ENCODE data around the gene AUP1. TPM values are rescaled to one million over a fixed set of nuclear protein-coding genes. Genes with fewer than 3 reads are reported as not detected.

The AUP1 gene
- total and polyA plus RNA-seq, 9 donors: 57.1 to 101 (median 70.4) TPM

GRCh38 chr2:74524005-74524404, 5.5 kb downstream of the AUP1 start:
- intact Hi-C loops (cut with DNase I): no loop called here
- H3K36me3 ChIP-seq: no peaks in the 10 kb centered on the region
- no peaks in the 10 kb centered on the region for H3K9me3 ChIP-seq
- H3K4me1 ChIP-seq (ENCODE audit: insufficient read depth): peaks cover 6% of the 10 kb centered on the region
- no peak for DNase-seq
- WGBS, 3 donors: 76 to 80% (median 77%) methylated on average over 9 of the region's 9 CpGs
- no peak overlapping the region for H3K4me3 ChIP-seq
- no peak for TF ChIP-seq CTCF (IDR thresholded peaks at IDR 0.05)
- TF ChIP-seq POLR2A (IDR thresholded peaks at IDR 0.05): no peak
- no peaks in the 10 kb centered on the region for H3K27me3 ChIP-seq
- H3K27ac ChIP-seq: no peak overlapping the region

- intact Hi-C loops (cut with DNase I): no loop called here
- WGBS, 3 donors: 67 to 76% (median 69%) methylated on average over 3 of the region's 3 CpGs
- TF ChIP-seq CTCF (IDR thresholded peaks at IDR 0.05) (no peak), POLR2A (IDR thresholded peaks at IDR 0.05) (no peak), EP300 (IDR thresholded peaks at IDR 0.05) (no peak)
Measured at GRCh38 chr2:74522516-74522915, 7.0 kb downstream of the AUP1 start.

GRCh38 chr2:74516650-74517049, 12.9 kb downstream of the AUP1 start:
- intact Hi-C loops (cut with DNase I): no loop called here
- no peak overlapping the region for H3K27ac ChIP-seq
- no peaks in the 10 kb centered on the region for H3K9me3 ChIP-seq
- peaks cover 3% of the 10 kb centered on the region for H3K4me1 ChIP-seq (ENCODE audit: insufficient read depth)
- H3K27me3 ChIP-seq: peaks cover 18% of the 10 kb centered on the region
- 52 to 63% (median 61%) methylated on average over 13 of the region's 13 CpGs for WGBS, 3 donors
- H3K36me3 ChIP-seq: no peaks in the 10 kb centered on the region
- TF ChIP-seq CTCF (IDR thresholded peaks at IDR 0.05) (no peak), EP300 (IDR thresholded peaks at IDR 0.05) (no peak), POLR2A (IDR thresholded peaks at IDR 0.05) (no peak)
- no peak overlapping the region for H3K4me3 ChIP-seq
- DNase-seq: no peak

More at GRCh38 chr2:74522516-74522915, 7.0 kb downstream of the AUP1 start:
- Histone ChIP-seq H3K27ac (no peak overlapping the region), H3K36me3 (no peaks in the 10 kb centered on the region), H3K4me1 (ENCODE audit: insufficient read depth) (no peaks in the 10 kb centered on the region), H3K27me3 (no peaks in the 10 kb centered on the region), H3K9me3 (no peaks in the 10 kb centered on the region), H3K4me3 (no peak overlapping the region)
- DNase-seq: no peak

DNA sequence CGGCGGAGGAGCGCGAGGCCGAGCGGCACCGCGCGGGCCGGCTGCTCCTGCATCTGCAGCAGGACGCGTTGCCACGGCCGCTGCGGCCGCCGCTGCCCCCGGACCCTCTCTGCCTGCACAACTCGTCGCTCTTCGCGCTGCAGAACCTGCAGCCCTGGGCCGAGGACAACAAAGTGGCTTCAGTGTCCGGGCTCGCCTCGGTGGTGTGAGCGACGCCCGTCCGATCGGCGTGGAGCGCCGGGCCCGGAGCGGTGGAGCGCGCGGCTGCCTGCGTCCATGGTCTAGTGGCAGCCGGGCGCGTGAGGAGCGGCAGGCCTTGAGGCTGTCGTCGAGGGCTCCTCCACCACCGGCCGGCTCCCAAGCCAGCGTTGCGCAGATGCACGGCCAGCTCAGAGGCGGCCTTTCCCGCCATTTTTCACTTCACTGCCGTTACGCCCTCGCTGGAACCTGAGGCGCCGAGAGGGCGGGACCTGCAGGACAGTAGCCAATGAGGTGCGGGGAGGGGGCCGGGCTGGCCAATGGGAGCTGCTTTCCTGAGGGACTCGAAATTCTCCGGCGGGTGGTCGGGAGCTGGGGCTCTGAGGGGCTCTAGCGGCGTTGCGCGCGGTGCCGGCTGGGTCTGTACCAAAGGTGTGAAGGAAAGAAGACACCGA, 13.4 kb downstream of the AUP1 start:
- Histone ChIP-seq H3K9me3 (no peaks in the 10 kb centered on the region), H3K27me3 (peaks cover 18% of the 10 kb centered on the region), H3K36me3 (no peaks in the 10 kb centered on the region), H3K4me3 (no peak overlapping the region), H3K4me1 (ENCODE audit: insufficient read depth) (peaks cover 3% of the 10 kb centered on the region), H3K27ac (no peak overlapping the region)
- WGBS, 3 donors: 1 to 6% (median 2%) methylated on average over 35 to 72 of the region's 72 CpGs
- no peak for DNase-seq
- TF ChIP-seq POLR2A (IDR thresholded peaks at IDR 0.05) (no peak), EP300 (IDR thresholded peaks at IDR 0.05) (no peak), CTCF (IDR thresholded peaks at IDR 0.05) (no peak)
- intact Hi-C loops (cut with DNase I): no loop called here
